Stimulated activated naive CD8-positive, alpha-beta T cell treated with anti-CD3 and anti-CD28 coated beads, Interleukin-15, amount 100 ng/mL, for 72 hours (primary cell): Measurements from ENCODE around the gene COL4A1.

ENCODE experiments used
- ATAC-seq: fragments of 150-1000 bp; cut with Tn5 transposase; 2 replicates; pipeline ENCODE4 v1.10.0; 2021; ENCODE audit warnings: mild to moderate bottlenecking, moderate library complexity
- DNase-seq, 2 donors: peaks; one replicate each; pipeline ENCODE4 v3.0.0; 2021 to 2022
- H3K27ac Mint-ChIP-seq, 2 donors: one replicate each; pipeline ENCODE4 v1.8.0; 2022; ENCODE audit warnings: mild to moderate bottlenecking in 2 of 2, mixed read lengths in 2 of 2, moderate library complexity in 2 of 2
- H3K27me3 Mint-ChIP-seq: one replicate; pipeline ENCODE4 v1.8.0; 2022; ENCODE audit warnings: mixed read lengths
- H3K4me1 Mint-ChIP-seq: one replicate; pipeline ENCODE4 v1.8.0; 2022; ENCODE audit warnings: mild to moderate bottlenecking, mixed read lengths
- H3K4me3 Mint-ChIP-seq, 2 donors: one replicate each; pipeline ENCODE4 v1.8.0; 2022; ENCODE audit warnings: mild to moderate bottlenecking in 2 of 2, mixed read lengths in 2 of 2, moderate library complexity in 1 of 2
- H3K9me3 Mint-ChIP-seq, 2 donors: one replicate each; pipeline ENCODE4 v1.8.0; 2022; ENCODE audit warnings: mixed read lengths in 2 of 2

The COL4A1 gene

DNA sequence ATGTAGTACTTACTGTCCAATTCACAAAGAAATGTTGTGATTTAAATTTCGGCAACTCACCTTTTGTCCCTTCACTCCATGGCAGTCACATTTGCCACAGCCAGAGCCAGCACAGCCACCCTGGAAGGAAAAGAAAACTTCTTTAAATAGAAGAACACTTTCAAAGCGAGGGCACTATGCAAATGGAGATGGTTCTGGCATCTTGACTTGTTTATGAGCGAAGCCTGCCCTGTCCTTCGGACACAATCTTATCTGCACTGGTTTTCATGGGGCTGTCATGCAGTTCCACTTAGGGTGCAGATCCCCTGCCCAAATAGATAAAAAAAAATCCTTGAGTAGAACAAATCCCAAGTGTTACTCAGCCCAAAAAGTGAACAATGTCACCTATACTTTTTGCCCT lies 64.3 kb downstream of the COL4A1 start:
- DNase-seq (no peak), ATAC-seq (no peak)
- no peak overlapping the region for H3K4me3 Mint-ChIP-seq

DNA sequence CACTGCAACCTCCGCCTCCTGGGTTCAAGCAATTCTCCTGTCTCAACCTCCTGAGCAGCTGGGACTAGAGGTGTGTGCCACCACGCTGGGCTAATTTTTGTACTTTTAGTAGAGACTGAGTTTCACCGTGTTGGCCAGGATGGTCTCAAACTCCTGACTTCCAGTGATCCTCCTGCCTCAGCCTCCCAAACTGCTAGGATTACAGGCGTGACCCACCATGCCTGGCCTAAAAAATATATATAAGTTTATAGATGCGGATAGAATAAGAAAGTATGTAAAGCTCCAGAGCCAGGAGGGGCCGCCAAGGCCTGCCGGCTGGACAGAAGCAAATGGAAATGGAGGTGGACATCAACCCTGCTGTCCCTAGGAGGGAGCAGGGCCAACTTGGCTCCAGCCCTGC lies 66.0 kb downstream of the COL4A1 start:
- no peak overlapping the region for H3K4me3 Mint-ChIP-seq
- no peaks in the 10 kb centered on the region for H3K4me1 Mint-ChIP-seq
- H3K9me3 Mint-ChIP-seq, result no peaks in the 10 kb centered on the region
- H3K27ac Mint-ChIP-seq, result no peak overlapping the region
- peaks cover 40% of the 10 kb centered on the region for H3K27me3 Mint-ChIP-seq
- DNase-seq (no peak), ATAC-seq (no peak)

More for the DNA sequence above, 64.3 kb downstream of the COL4A1 start:
- Mint-ChIP-seq H3K9me3 (no peaks in the 10 kb centered on the region), H3K27me3 (peaks cover 38% of the 10 kb centered on the region), H3K27ac (no peak overlapping the region), H3K4me1 (no peaks in the 10 kb centered on the region)

DNA sequence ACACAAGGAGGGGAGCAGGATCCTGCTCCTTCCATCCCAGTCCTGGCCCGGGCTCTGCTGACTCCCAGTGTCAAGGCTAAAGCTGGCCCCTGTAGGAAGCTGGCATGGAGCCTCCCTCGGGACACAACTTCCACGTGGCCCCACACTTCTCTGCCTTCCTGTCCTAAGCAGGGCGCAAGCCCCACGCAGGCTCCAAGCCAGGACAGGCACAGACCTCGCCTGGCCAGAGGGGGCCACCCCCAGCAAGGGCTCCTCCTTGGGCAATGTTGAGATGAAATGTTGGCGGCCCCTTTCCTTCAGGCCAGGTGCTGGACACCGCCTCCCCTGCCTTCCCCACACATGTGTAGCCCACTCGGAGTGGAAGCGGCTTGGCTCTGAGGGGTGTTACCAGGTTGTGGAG lies 66.6 kb downstream of the COL4A1 start:
- Mint-ChIP-seq H3K9me3 (no peaks in the 10 kb centered on the region), H3K27me3 (peaks cover 40% of the 10 kb centered on the region), H3K4me1 (no peaks in the 10 kb centered on the region), H3K4me3 (no peak overlapping the region), H3K27ac (no peak overlapping the region)
- DNase-seq, result no peak
- no peak for ATAC-seq

DNA sequence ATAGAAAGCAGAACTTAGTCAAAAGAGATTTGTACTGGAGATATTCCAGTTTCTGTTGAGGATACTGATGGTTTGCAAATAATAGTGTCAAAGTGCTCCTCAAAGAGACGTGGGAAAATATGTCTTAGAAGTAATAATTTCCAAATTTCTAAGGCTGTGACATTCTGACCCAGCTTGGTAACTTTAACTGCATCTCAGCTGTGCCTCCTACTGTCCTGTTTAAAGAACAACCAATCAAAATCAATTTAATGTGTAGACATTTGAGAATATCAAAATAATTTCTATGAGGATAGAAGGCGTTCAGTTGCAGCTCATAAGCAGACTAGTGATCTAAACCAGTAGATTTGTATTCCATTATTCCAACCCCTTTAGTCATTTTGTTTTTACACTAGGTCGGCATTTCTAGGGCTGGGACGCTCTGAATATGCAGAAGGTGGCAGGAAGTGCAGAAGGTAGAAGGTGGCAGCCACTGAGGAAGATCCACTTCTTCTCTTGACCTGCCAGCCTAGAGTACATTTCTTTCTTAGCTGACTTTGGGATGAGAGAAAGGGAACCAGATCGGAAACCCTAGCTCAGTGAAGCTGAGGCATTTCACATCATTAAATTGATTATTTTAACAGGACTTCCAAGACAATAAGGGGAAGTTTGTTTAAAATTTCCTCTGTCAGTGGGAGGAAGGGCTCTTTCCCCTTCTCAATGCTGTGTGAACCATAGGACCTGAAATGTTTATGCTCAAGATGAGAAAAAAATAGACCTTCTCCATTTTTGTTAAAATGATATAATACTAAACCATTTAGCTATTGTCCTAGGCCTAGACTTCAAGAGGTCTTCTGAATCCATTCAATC lies 67.5 kb downstream of the COL4A1 start:
- H3K27ac Mint-ChIP-seq, result no peak overlapping the region
- H3K27me3 Mint-ChIP-seq, result peaks cover 40% of the 10 kb centered on the region
- no peak for DNase-seq

DNA sequence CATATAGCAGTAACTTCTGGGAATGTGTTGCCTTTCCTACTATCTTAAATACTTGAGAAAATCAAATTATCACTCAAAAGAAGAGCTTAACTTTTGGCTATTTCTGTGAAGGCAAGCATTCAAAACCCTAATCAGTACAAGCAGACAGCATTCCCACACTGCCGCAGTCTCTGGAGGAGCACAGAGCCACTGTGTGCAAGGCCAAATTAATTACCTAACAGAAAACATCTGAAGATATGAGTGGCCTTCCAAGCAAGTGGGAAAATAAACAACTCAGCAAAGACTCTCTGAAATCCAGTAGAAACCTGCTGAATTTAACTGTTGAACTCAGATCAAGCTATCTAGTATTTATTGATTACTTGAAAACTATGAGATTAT lies 68.2 kb downstream of the COL4A1 start:
- ATAC-seq (no peak), DNase-seq (no peak)
- H3K27ac Mint-ChIP-seq, result no peak overlapping the region
- H3K9me3 Mint-ChIP-seq, result no peaks in the 10 kb centered on the region
- peaks cover 46% of the 10 kb centered on the region for H3K27me3 Mint-ChIP-seq
- H3K4me1 Mint-ChIP-seq, result no peaks in the 10 kb centered on the region
- no peak overlapping the region for H3K4me3 Mint-ChIP-seq

More for the DNA sequence above, 67.5 kb downstream of the COL4A1 start:
- ATAC-seq, result no peak
- Mint-ChIP-seq H3K4me3 (no peak overlapping the region), H3K4me1 (no peaks in the 10 kb centered on the region), H3K9me3 (no peaks in the 10 kb centered on the region)

DNA sequence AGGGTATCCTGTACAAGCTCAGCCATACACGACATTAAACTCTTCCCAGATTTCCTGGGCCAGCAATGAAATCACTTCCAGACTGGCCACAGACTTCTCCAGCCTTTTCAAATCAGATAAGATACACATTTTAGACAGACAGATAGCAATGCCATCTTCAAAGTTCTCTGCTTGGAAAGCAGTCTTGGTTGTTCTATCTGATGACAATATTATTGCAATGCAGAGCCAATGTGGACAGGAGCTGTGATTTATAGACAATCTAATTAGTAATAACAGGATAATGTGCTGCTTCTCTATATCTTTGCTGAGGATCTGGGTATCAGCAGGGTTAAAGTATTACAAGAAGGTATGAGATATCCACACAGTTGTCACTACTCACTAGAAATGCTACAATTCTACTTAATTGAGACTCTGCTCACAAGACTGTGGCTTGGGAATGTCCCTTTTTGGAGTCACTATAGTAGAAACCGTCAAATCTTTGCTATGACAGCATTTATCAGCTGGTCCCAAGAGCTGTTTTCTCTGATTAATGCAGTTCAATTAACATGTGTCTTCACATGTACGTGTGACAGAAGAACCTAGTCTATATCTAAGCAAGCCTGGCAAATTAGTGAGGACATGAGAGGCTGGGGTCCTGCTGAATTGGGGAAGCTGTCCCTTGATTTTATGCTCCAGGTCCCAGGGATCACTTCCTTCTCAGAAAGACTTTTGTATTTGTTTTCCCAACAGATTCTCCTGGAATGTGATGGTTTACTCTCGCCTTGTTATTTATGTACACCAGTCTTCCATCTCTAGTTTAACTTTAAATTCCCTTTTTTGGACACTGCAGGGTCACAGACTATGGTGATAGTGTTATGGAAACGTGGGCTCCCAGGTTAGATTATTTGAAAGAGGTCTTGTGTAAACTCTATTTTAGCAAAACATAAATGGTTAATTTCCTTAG lies 68.8 kb downstream of the COL4A1 start:
- H3K4me3 Mint-ChIP-seq, result no peak overlapping the region
- H3K9me3 Mint-ChIP-seq, result no peaks in the 10 kb centered on the region
- H3K27me3 Mint-ChIP-seq, result peaks cover 51% of the 10 kb centered on the region
- no peaks in the 10 kb centered on the region for H3K4me1 Mint-ChIP-seq
- no peak for DNase-seq
- no peak for ATAC-seq
- no peak overlapping the region for H3K27ac Mint-ChIP-seq

DNA sequence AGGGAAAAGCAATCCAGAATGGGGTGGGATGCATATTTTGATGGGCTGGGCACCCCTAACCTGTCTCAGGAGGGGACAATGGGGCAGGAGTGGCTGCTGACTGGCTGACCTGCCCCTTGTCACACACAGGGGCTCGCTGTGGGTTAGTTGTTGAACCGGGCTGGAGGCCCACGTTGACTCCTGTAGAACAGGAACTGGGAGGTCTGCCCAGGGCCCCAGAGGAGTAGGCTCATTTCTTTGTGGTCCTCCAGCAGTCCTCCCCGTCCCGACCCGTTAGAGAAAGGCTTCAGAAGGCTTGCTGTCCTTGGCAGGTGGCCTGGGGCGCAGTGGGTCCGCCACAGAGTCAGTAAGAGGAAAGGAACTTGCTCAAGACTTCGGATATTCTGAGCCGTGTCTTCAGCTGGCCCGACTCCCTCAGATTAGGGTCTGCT lies 70.1 kb downstream of the COL4A1 start:
- H3K27ac Mint-ChIP-seq, result no peak overlapping the region
- no peak for DNase-seq
- peaks cover 54% of the 10 kb centered on the region for H3K27me3 Mint-ChIP-seq
- ATAC-seq, result no peak
- H3K4me3 Mint-ChIP-seq, result no peak overlapping the region
- no peaks in the 10 kb centered on the region for H3K4me1 Mint-ChIP-seq
- no peaks in the 10 kb centered on the region for H3K9me3 Mint-ChIP-seq

DNA sequence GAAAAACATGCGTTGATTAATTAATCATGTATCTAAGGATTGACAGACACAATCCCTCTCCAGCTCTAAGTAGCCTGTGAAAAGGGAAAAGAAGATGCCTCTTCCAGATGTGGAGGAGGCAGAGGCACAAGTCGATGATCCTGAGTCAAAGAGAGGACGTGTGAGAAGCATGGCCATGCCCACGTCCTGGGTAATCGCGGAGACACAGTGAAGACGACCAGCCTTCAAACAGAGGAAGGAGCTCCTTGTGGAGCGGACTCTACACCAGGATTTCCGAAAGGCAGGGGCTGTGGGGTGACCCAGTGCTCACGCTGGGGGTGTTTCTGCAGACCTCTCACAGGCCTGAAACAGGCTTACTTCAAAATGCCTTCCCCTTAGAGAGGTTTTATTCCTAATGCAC lies 70.5 kb downstream of the COL4A1 start:
- H3K4me1 Mint-ChIP-seq, result no peaks in the 10 kb centered on the region
- no peaks in the 10 kb centered on the region for H3K9me3 Mint-ChIP-seq
- H3K27ac Mint-ChIP-seq, result no peak overlapping the region
- H3K4me3 Mint-ChIP-seq, result no peak overlapping the region
- ATAC-seq (no peak), DNase-seq (no peak)
- H3K27me3 Mint-ChIP-seq, result peaks cover 53% of the 10 kb centered on the region

DNA sequence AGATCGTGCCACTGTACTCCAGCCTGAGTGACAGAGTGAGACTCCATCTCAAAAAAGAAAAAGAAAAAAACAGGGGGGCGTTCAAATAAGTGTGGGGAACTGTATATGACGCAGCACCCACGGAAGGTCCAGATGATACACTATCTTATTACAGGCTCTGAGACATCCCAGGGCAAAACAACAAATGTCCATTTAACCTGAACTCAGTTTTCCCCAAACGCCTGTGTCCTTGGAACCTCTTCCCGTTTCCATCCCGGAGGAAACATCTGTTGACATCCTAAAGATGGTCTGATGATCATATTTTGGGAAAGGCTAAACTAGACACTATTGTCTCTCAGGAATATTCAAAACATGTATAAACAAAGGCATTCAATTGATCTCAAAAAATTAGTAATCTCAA lies 72.4 kb downstream of the COL4A1 start:
- Mint-ChIP-seq H3K4me3 (no peak overlapping the region), H3K9me3 (no peaks in the 10 kb centered on the region), H3K27ac (no peak overlapping the region), H3K27me3 (peaks cover 66% of the 10 kb centered on the region), H3K4me1 (no peaks in the 10 kb centered on the region)
- DNase-seq, result no peak
- ATAC-seq, result no peak

DNA sequence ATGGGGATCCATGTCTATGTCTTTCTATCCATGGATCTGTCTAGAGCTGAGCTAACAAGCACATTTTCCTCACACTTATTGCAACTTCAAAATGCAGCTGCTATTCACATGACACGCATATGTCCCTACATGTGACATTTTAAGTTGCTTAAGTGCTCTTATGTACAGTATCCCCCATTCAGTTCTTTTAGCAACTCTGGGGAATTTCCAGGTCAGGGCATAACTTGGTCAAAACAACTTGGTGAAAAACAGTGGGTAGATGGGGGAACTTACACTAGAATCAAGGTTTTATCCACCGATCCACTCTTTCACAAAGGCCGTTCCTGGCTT lies 73.0 kb downstream of the COL4A1 start:
- peaks cover 67% of the 10 kb centered on the region for H3K27me3 Mint-ChIP-seq

DNA sequence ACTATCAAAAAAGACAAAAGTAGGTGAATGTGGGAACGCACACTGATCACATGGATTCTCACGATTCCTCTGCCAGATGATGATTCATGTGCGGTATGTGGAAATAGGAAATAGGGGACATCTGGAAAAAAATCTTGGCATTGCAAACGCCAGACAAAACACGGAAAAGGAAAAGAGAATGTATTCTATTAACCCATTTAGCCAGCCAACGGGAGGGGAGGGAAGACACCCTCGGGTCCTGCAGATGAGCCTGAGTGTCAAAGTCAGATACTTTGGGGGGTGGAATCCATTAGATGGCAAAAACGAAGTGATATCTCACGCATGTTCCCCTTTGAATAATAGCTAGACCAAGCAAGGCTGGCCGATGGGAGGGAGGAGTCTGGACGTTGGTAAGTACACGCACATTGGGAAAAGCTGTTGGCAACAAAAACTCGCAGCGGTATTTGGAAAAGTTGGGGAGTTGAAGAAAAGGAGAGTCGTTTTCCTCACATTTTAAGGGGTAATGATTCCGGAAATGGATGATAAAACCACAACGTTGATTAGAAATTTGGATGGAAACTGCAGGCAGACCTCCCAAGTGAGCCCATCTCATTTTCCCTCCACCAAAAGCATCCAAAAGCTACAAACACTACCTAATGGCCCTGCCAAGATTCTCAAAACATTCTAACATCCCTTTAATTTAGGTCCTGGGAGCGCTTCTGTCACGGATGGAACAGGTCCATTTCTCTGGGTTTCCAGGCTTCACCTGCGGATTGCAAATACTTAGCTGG lies 73.6 kb downstream of the COL4A1 start:
- Mint-ChIP-seq H3K9me3 (no peaks in the 10 kb centered on the region), H3K4me1 (no peaks in the 10 kb centered on the region), H3K27ac (no peak overlapping the region), H3K27me3 (peaks cover 67% of the 10 kb centered on the region), H3K4me3 (no peak overlapping the region)
- DNase-seq (no peak), ATAC-seq (no peak)

More for the DNA sequence above, 73.0 kb downstream of the COL4A1 start:
- Mint-ChIP-seq H3K4me1 (no peaks in the 10 kb centered on the region), H3K9me3 (no peaks in the 10 kb centered on the region), H3K4me3 (no peak overlapping the region), H3K27ac (no peak overlapping the region)
- ATAC-seq (no peak), DNase-seq (no peak)

DNA sequence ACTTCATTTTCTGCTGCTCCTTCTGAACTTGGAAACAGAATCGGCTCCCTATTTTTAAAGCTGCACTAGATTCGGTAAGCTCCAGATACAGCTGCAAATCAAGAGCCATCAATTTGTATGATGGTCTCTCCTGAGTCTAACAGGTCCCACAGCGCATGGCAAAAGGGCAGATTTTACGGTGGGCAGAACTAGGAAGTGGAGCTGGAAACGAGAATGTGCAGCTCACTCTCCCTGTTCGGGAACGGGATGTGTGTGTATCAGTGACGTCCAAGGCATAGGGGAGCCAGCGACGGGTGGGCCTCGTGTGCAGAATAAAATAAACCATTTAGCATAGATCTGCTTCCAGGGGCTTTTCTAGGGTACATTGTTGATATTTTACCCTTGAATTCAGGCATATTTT lies 74.2 kb downstream of the COL4A1 start:
- Mint-ChIP-seq H3K4me1 (no peaks in the 10 kb centered on the region), H3K4me3 (no peak overlapping the region), H3K27ac (no peak overlapping the region), H3K9me3 (no peaks in the 10 kb centered on the region), H3K27me3 (peaks cover 63% of the 10 kb centered on the region)
- no peak for ATAC-seq
- no peak for DNase-seq

DNA sequence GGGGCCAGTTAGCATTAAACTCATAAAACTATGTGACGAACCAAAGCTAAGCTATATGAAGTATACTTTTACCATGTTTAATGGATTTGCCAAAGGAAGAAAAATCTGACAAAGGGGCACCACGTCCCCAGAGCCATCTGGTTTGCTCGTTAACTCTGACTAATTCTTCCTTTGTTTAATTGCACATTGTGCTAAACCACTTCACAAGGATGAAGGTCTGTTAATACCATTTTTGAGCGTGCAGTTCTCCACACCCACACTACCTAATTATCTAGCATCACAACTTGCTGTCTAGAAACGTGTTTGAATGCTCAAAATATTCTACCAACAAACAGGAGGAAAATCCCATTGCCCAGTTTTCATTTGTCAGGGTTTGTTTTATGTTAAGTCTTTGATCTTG lies 74.8 kb downstream of the COL4A1 start:
- no peak overlapping the region for H3K4me3 Mint-ChIP-seq
- ATAC-seq (no peak), DNase-seq (no peak)
- H3K27me3 Mint-ChIP-seq, result peaks cover 65% of the 10 kb centered on the region
- H3K9me3 Mint-ChIP-seq, result no peaks in the 10 kb centered on the region
- no peak overlapping the region for H3K27ac Mint-ChIP-seq
- H3K4me1 Mint-ChIP-seq, result no peaks in the 10 kb centered on the region

DNA sequence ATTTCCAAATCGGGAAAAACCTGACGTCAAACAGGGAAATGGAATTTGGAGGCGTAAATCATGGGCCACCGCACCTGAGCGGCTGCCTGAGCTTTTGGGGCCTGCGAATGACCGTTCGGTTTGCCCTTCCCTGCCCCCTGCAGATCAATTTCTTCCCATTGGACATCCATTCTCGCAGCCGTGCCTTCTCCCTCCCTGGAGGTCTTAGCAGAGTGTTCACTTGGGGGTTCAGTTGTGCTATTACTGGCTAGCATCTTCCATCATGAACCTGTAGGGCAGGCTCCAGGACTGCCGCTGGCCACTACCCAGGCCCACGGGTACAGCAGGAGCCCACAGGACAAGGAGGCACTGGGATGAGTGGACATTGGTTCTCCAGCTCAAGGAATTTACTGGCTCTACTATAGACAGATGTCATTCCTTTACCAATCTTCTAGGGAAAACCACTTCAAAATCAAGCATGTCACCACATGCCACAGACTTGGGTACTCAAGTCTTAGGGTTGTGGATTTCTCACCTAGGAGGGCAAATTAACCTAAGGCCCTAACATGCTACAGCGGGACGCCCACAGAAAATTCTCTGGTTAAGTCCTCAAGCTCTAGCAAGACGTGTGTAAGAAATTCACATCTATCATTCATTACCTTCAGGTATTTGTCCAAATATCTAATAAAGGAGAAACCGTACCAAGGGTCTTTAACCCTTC lies 75.5 kb downstream of the COL4A1 start:
- DNase-seq, result no peak
- no peak for ATAC-seq
- no peak overlapping the region for H3K4me3 Mint-ChIP-seq
- no peaks in the 10 kb centered on the region for H3K4me1 Mint-ChIP-seq
- H3K27me3 Mint-ChIP-seq, result peaks cover 63% of the 10 kb centered on the region
- no peaks in the 10 kb centered on the region for H3K9me3 Mint-ChIP-seq
- H3K27ac Mint-ChIP-seq, result no peak overlapping the region

DNA sequence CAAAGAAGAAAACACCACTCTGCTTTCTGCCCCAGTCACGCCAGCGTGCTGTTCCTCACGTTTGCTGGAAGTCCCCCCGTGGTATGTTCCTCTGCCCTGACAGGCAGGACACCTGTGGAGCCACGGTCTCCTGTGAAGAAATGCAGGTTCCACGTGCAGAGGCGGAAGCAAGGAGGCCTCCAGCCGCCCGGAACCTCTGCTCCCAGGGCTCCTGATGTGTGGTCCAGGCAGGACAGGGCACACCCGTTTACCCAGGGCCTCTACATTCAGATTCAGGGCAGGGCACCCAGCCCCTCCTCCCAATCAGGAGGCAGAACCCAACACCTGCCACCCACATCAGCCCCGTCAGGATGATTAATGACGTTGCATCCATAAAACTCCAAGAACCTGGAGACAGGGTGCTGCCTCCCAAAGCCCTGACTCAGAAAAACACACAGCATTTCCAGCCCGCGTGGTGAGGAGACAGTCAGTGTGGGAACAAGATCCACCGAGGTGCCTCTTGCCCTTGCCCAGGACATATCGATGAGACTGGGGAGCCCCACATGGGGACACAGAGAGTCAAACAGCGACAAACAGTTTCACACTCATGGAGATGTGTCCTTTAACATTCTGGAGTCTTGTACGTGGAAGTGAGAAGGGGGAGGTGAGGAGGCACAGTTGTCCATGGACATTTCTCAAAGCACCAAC lies 76.2 kb downstream of the COL4A1 start:
- no peak for ATAC-seq
- DNase-seq, result no peak
- Mint-ChIP-seq H3K27me3 (peaks cover 64% of the 10 kb centered on the region), H3K4me3 (no peak overlapping the region), H3K4me1 (no peaks in the 10 kb centered on the region), H3K27ac (no peak overlapping the region), H3K9me3 (no peaks in the 10 kb centered on the region)
